Measurements from ENCODE around the gene UNC50. TPM values are rescaled to one million over a fixed set of nuclear protein-coding genes. Genes with fewer than 3 reads are reported as not detected.

UNC50 gene
- total and polyA plus RNA-seq, 2 experiments from 2014 or later, result 78.8 to 80.0 TPM

- no peak for DNase-seq (ENCODE audit: low spot score)
- Histone ChIP-seq H3K4me1 (ENCODE audit: insufficient read depth) (peaks cover 12% of the 10 kb centered on the region), H3K4me3 (no peak overlapping the region), H3K27ac (no peak overlapping the region), H3K9me2 (replicated peaks; ENCODE audit: insufficient read depth) (no peaks in the 10 kb centered on the region), H2AFZ (no peak overlapping the region), H3K79me2 (no peaks in the 10 kb centered on the region), H3K36me3 (replicated peaks; ENCODE audit: insufficient read depth, low read depth) (no peaks in the 10 kb centered on the region), H3K27me3 (no peaks in the 10 kb centered on the region), H3K4me2 (no peak overlapping the region), H3K9me3 (ENCODE audit: low read depth) (no peaks in the 10 kb centered on the region), H4K20me1 (ENCODE audit: insufficient read depth, poor library complexity, severe bottlenecking) (no peaks in the 10 kb centered on the region)
- 94% methylated on average over 6 of the region's 6 CpGs for WGBS (ENCODE audit: low lambda C conversion rate, missing lambda C conversion rate)
- TF ChIP-seq EZH2 (IDR thresholded peaks at IDR 0.05; ENCODE audit: borderline replicate concordance), result no peak
- TF ChIP-seq CTCF (IDR thresholded peaks at IDR 0.05; ENCODE audit: poor library complexity), result no peak
- no peak for TF ChIP-seq EZH2phosphoT487 (IDR thresholded peaks at IDR 0.05; ENCODE audit: low read depth, severe bottlenecking, unreplicated experiment)
Observed at GRCh38 chr2:98586551-98587140, 21.7 kb upstream of the UNC50 start.

- Histone ChIP-seq H3K36me3 (replicated peaks; ENCODE audit: insufficient read depth, low read depth) (no peaks in the 10 kb centered on the region), H3K4me2 (no peak overlapping the region), H2AFZ (no peak overlapping the region), H4K20me1 (ENCODE audit: insufficient read depth, poor library complexity, severe bottlenecking) (no peaks in the 10 kb centered on the region), H3K27ac (no peak overlapping the region), H3K27me3 (no peaks in the 10 kb centered on the region), H3K79me2 (no peaks in the 10 kb centered on the region), H3K4me1 (ENCODE audit: insufficient read depth) (peaks cover 5% of the 10 kb centered on the region), H3K9me2 (replicated peaks; ENCODE audit: insufficient read depth) (no peaks in the 10 kb centered on the region), H3K4me3 (no peak overlapping the region), H3K9me3 (ENCODE audit: low read depth) (no peaks in the 10 kb centered on the region)
- no peak for DNase-seq (ENCODE audit: low spot score)
- TF ChIP-seq EZH2phosphoT487 (IDR thresholded peaks at IDR 0.05; ENCODE audit: low read depth, severe bottlenecking, unreplicated experiment) (no peak), CTCF (IDR thresholded peaks at IDR 0.05; ENCODE audit: poor library complexity) (no peak), EZH2 (IDR thresholded peaks at IDR 0.05; ENCODE audit: borderline replicate concordance) (no peak)
- WGBS (ENCODE audit: low lambda C conversion rate, missing lambda C conversion rate), result 62% methylated on average over 4 of the region's 4 CpGs
Observed at GRCh38 chr2:98588880-98589431, 19.4 kb upstream of the UNC50 start.

GRCh38 chr2:98589489-98589888 lies 18.9 kb upstream of the UNC50 start:
- Histone ChIP-seq H3K4me1 (ENCODE audit: insufficient read depth) (peaks cover 4% of the 10 kb centered on the region), H3K36me3 (replicated peaks; ENCODE audit: insufficient read depth, low read depth) (no peaks in the 10 kb centered on the region), H3K27me3 (no peaks in the 10 kb centered on the region), H4K20me1 (ENCODE audit: insufficient read depth, poor library complexity, severe bottlenecking) (no peaks in the 10 kb centered on the region), H3K4me2 (no peak overlapping the region), H3K79me2 (no peaks in the 10 kb centered on the region), H3K27ac (no peak overlapping the region), H3K9me2 (replicated peaks; ENCODE audit: insufficient read depth) (no peaks in the 10 kb centered on the region), H3K4me3 (no peak overlapping the region), H2AFZ (no peak overlapping the region), H3K9me3 (ENCODE audit: low read depth) (no peaks in the 10 kb centered on the region)
- no peak for DNase-seq (ENCODE audit: low spot score)
- 93% methylated on average over 4 of the region's 4 CpGs for whole genome bisulfite sequencing (ENCODE audit: low lambda C conversion rate, missing lambda C conversion rate)
- TF ChIP-seq CTCF (IDR thresholded peaks at IDR 0.05; ENCODE audit: poor library complexity) (no peak), EZH2phosphoT487 (IDR thresholded peaks at IDR 0.05; ENCODE audit: low read depth, severe bottlenecking, unreplicated experiment) (no peak)
